BLaER1 treated with 17β-estradiol and CSF1 and Interleukin-3, amounts not matched to agents 10 nM and 100 nM (cell line): Measurements from ENCODE around the gene TTC12.

Experiments
- H3K27ac ChIP-seq, 11 experiments: shearing (Covaris generic); formaldehyde crosslinking; 2 replicates each; pipeline ENCODE4 v1.8.1; 2022
- H3K27me3 ChIP-seq, 11 experiments: shearing (Covaris generic); formaldehyde crosslinking; 2 replicates each; pipeline ENCODE4 v1.8.1; 2022
- H3K36me3 ChIP-seq, 11 experiments: shearing (Covaris generic); formaldehyde crosslinking; 2 replicates each; pipeline ENCODE4 v1.8.1; 2022
- H3K4me1 ChIP-seq, 10 experiments: shearing (Covaris generic); formaldehyde crosslinking; 2 replicates each; pipeline ENCODE4 v1.8.1; 2022
- H3K4me2 ChIP-seq, 11 experiments: shearing (Covaris generic); formaldehyde crosslinking; 2 replicates each; pipeline ENCODE4 v1.8.1; 2022
- H3K4me3 ChIP-seq, 10 experiments: shearing (Covaris generic); formaldehyde crosslinking; 2 replicates each; pipeline ENCODE4 v1.8.1; 2022
- H3K9ac ChIP-seq, 11 experiments: shearing (Covaris generic); formaldehyde crosslinking; 2 replicates each; pipeline ENCODE4 v1.8.1; 2022
- H3K9me3 ChIP-seq, 11 experiments: shearing (Covaris generic); formaldehyde crosslinking; replicated peaks in 1 of 11; 2 replicates each; pipeline ENCODE4 v1.8.1; 2022
- H4K20me1 ChIP-seq, 11 experiments: shearing (Covaris generic); formaldehyde crosslinking; 2 replicates each; pipeline ENCODE4 v1.8.1; 2022
- Cebpa-rat ChIP-seq, 11 experiments: shearing (Covaris generic); IDR thresholded peaks; 2 replicates each; pipeline ENCODE4 v1.8.1; 2022

The TTC12 gene

GRCh38 chr11:113273720-113274119, 40.7 kb upstream of the TTC12 start:
- Histone ChIP-seq H3K36me3 (no peaks in the 10 kb centered on the region), H3K4me1 (peaks cover 8 to 33% (median 26%) of the 10 kb centered on the region in 10 experiments; a peak in 17 of 20 replicates), H3K9me3 (no peaks in the 10 kb centered on the region), H3K4me3 (no peak overlapping the region), H3K4me2 (no peak overlapping the region), H4K20me1 (no peaks in the 10 kb centered on the region), H3K9ac (no peak overlapping the region), H3K27me3 (no peaks in the 10 kb centered on the region), H3K27ac (no peak overlapping the region)
- TF ChIP-seq Cebpa-rat (IDR thresholded peaks at IDR 0.05) = no peak

- Histone ChIP-seq H3K9me3 (no peaks in the 10 kb centered on the region), H3K27me3 (no peaks in the 10 kb centered on the region), H3K36me3 (no peaks in the 10 kb centered on the region), H3K9ac (peak overlapping the region in 8 of 11 experiments; percentile 39 to 64 (median 48); a peak in 10 of 22 replicates), H4K20me1 (no peaks in the 10 kb centered on the region), H3K4me3 (peak overlapping the region; percentile 17 to 57 (median 42); a peak in 14 of 20 replicates), H3K4me1 (peaks cover 8 to 33% (median 28%) of the 10 kb centered on the region in 10 experiments; a peak in 17 of 20 replicates), H3K27ac (peak overlapping the region in 9 of 11 experiments; percentile 9 to 65 (median 42); a peak in 13 of 22 replicates), H3K4me2 (peak overlapping the region; percentile 50 to 74 (median 71))
- TF ChIP-seq Cebpa-rat (IDR thresholded peaks at IDR 0.05) = no peak
Measured at GRCh38 chr11:113274713-113275582, 39.4 kb upstream of the TTC12 start.

- peak overlapping the region in 9 of 11 experiments; percentile 9 to 65 (median 42); a peak in 9 of 22 replicates for H3K27ac ChIP-seq
- H3K4me1 ChIP-seq = peaks cover 8 to 33% (median 28%) of the 10 kb centered on the region in 10 experiments; a peak in 17 of 20 replicates
- H3K9ac ChIP-seq = peak overlapping the region in 6 of 11 experiments; percentile 39 to 64 (median 48); a peak in 1 of 22 replicates
- no peaks in the 10 kb centered on the region for H4K20me1 ChIP-seq
- H3K9me3 ChIP-seq = no peaks in the 10 kb centered on the region
- no peak for TF ChIP-seq Cebpa-rat (IDR thresholded peaks at IDR 0.05)
- no peaks in the 10 kb centered on the region for H3K36me3 ChIP-seq
- peak overlapping the region in 2 of 10 experiments; percentile 46 to 53; a peak in 5 of 20 replicates for H3K4me3 ChIP-seq
- peak overlapping the region; percentile 50 to 74 (median 71) for H3K4me2 ChIP-seq
- no peaks in the 10 kb centered on the region for H3K27me3 ChIP-seq
Measured at GRCh38 chr11:113275602-113276001, 38.8 kb upstream of the TTC12 start.

- Histone ChIP-seq H3K9me3 (no peaks in the 10 kb centered on the region), H3K4me2 (peak overlapping the region in 10 of 11 experiments; percentile 16 to 74 (median 66); a peak in 17 of 22 replicates), H3K36me3 (no peaks in the 10 kb centered on the region), H3K27ac (no peak overlapping the region), H3K4me1 (peaks cover 8 to 36% (median 29%) of the 10 kb centered on the region in 10 experiments; a peak in 17 of 20 replicates), H3K27me3 (no peaks in the 10 kb centered on the region), H3K9ac (no peak overlapping the region), H3K4me3 (no peak overlapping the region), H4K20me1 (no peaks in the 10 kb centered on the region)
- TF ChIP-seq Cebpa-rat (IDR thresholded peaks at IDR 0.05) = no peak
Measured at GRCh38 chr11:113276466-113276865, 37.9 kb upstream of the TTC12 start.

GRCh38 chr11:113277907-113278306, 36.5 kb upstream of the TTC12 start:
- H3K4me3 ChIP-seq = no peak overlapping the region
- H3K4me2 ChIP-seq = no peak overlapping the region; a peak in 1 of 22 replicates
- H3K9ac ChIP-seq = no peak overlapping the region
- peaks cover 8 to 36% (median 29%) of the 10 kb centered on the region in 10 experiments; a peak in 17 of 20 replicates for H3K4me1 ChIP-seq
- H3K27me3 ChIP-seq = no peaks in the 10 kb centered on the region
- H3K36me3 ChIP-seq = no peaks in the 10 kb centered on the region
- no peaks in the 10 kb centered on the region for H4K20me1 ChIP-seq
- no peak for TF ChIP-seq Cebpa-rat (IDR thresholded peaks at IDR 0.05)
- H3K9me3 ChIP-seq = no peaks in the 10 kb centered on the region
- H3K27ac ChIP-seq = no peak overlapping the region

GRCh38 chr11:113278481-113278880, 35.9 kb upstream of the TTC12 start:
- 0 out of 22 replicates have a peak, but pooled peaks of 1 of the 11 experiments have one; percentile 6 for TF ChIP-seq Cebpa-rat (IDR thresholded peaks at IDR 0.05)
- H3K27ac ChIP-seq = no peak overlapping the region
- H3K9me3 ChIP-seq = no peaks in the 10 kb centered on the region
- peaks cover 8 to 36% (median 29%) of the 10 kb centered on the region in 10 experiments; a peak in 17 of 20 replicates for H3K4me1 ChIP-seq
- no peaks in the 10 kb centered on the region for H4K20me1 ChIP-seq
- no peaks in the 10 kb centered on the region for H3K36me3 ChIP-seq
- H3K9ac ChIP-seq = no peak overlapping the region
- H3K4me3 ChIP-seq = no peak overlapping the region
- no peaks in the 10 kb centered on the region for H3K27me3 ChIP-seq
- H3K4me2 ChIP-seq = peak overlapping the region in 6 of 11 experiments; percentile 1 to 23 (median 14); a peak in 5 of 22 replicates

GRCh38 chr11:113278925-113279324, 35.5 kb upstream of the TTC12 start:
- 0 out of 22 replicates have a peak, but pooled peaks of 1 of the 11 experiments have one; percentile 2 for TF ChIP-seq Cebpa-rat (IDR thresholded peaks at IDR 0.05)

GRCh38 chr11:113279591-113279990, 34.8 kb upstream of the TTC12 start:
- no peak overlapping the region for H3K4me2 ChIP-seq
- H3K9me3 ChIP-seq = no peaks in the 10 kb centered on the region
- no peaks in the 10 kb centered on the region for H3K36me3 ChIP-seq
- peaks cover 8 to 35% (median 27%) of the 10 kb centered on the region in 10 experiments; a peak in 17 of 20 replicates for H3K4me1 ChIP-seq
- H3K4me3 ChIP-seq = no peak overlapping the region
- H3K27me3 ChIP-seq = no peaks in the 10 kb centered on the region
- H4K20me1 ChIP-seq = no peaks in the 10 kb centered on the region
- H3K9ac ChIP-seq = no peak overlapping the region
- H3K27ac ChIP-seq = no peak overlapping the region
- TF ChIP-seq Cebpa-rat (IDR thresholded peaks at IDR 0.05) = no peak

More at GRCh38 chr11:113278925-113279324, 35.5 kb upstream of the TTC12 start:
- no peaks in the 10 kb centered on the region for H3K27me3 ChIP-seq
- no peak overlapping the region for H3K4me3 ChIP-seq
- peaks cover 8 to 36% (median 29%) of the 10 kb centered on the region in 10 experiments; a peak in 17 of 20 replicates for H3K4me1 ChIP-seq
- H3K4me2 ChIP-seq = peak overlapping the region in 5 of 11 experiments; percentile 1 to 23 (median 10); a peak in 4 of 22 replicates
- no peaks in the 10 kb centered on the region for H4K20me1 ChIP-seq
- H3K36me3 ChIP-seq = no peaks in the 10 kb centered on the region
- no peak overlapping the region for H3K9ac ChIP-seq
- no peak overlapping the region for H3K27ac ChIP-seq
- H3K9me3 ChIP-seq = no peaks in the 10 kb centered on the region

- H4K20me1 ChIP-seq = no peaks in the 10 kb centered on the region
- H3K9ac ChIP-seq = no peak overlapping the region
- H3K36me3 ChIP-seq = no peaks in the 10 kb centered on the region
- peaks cover 0 to 20% (median 11%) of the 10 kb centered on the region in 10 experiments; a peak in 17 of 20 replicates for H3K4me1 ChIP-seq
- H3K4me3 ChIP-seq = no peak overlapping the region
- no peak for TF ChIP-seq Cebpa-rat (IDR thresholded peaks at IDR 0.05)
- H3K27ac ChIP-seq = no peak overlapping the region
- H3K27me3 ChIP-seq = no peaks in the 10 kb centered on the region
- no peak overlapping the region for H3K4me2 ChIP-seq
- no peaks in the 10 kb centered on the region for H3K9me3 ChIP-seq
Measured at GRCh38 chr11:113281052-113281725, 33.2 kb upstream of the TTC12 start.
